BJ (cell line): ENCODE data around the gene PLEKHO1. TPM values are rescaled to one million over a fixed set of nuclear protein-coding genes. Genes with fewer than 3 reads are reported as not detected.

Source experiments
- polyA plus RNA-seq: library from polyadenylated mRNA; depleted of rRNA; stranded (reverse); fragments of >200 nt; gene quantifications from 2 replicates; pipeline ENCODE4 v1.2.3, GENCODE V29; 2011; rRNA removed

Gene PLEKHO1
- polyA plus RNA-seq, 1 experiment, result 41.3 TPM

Other genes starting within 250 kb of the PLEKHO1 start
- 21.2 and 25.4 TPM in 2 replicates for gene SV2A, start 232.1 kb upstream of the PLEKHO1 start, polyA plus RNA-seq
- gene SF3B4, start 222.1 kb upstream of the PLEKHO1 start, polyA plus RNA-seq, result 37.8 and 37.9 TPM in 2 replicates
- 14.3 and 14.5 TPM in 2 replicates for gene MTMR11, start 213.0 kb upstream of the PLEKHO1 start, polyA plus RNA-seq
- gene OTUD7B, start 139.2 kb upstream of the PLEKHO1 start, polyA plus RNA-seq, result 9.3 and 10.1 TPM in 2 replicates
- 29.0 and 47.0 TPM in 2 replicates for gene VPS45, start 82.1 kb upstream of the PLEKHO1 start, polyA plus RNA-seq
- 6.1 and 14.8 TPM in 2 replicates for gene ANP32E, start 86.2 kb downstream of the PLEKHO1 start, polyA plus RNA-seq
- not detected in 2 replicates for gene CA14, start 107.9 kb downstream of the PLEKHO1 start, polyA plus RNA-seq
- 156 and 172 TPM in 2 replicates for gene APH1A, start 119.1 kb downstream of the PLEKHO1 start, polyA plus RNA-seq
- 9.4 and 17.1 TPM in 2 replicates for gene C1orf54, start 122.9 kb downstream of the PLEKHO1 start, polyA plus RNA-seq
- gene CIART, start 132.6 kb downstream of the PLEKHO1 start, polyA plus RNA-seq, result 17.2 and 18.7 TPM in 2 replicates
- 30.5 and 69.2 TPM in 2 replicates for gene MRPS21, start 143.9 kb downstream of the PLEKHO1 start, polyA plus RNA-seq
- gene PRPF3, start 171.6 kb downstream of the PLEKHO1 start, polyA plus RNA-seq, result 20.5 and 25.5 TPM in 2 replicates
- 15.1 and 16.4 TPM in 2 replicates for gene RPRD2, start 214.2 kb downstream of the PLEKHO1 start, polyA plus RNA-seq